GM12878 (cell line): ENCODE measurements around the gene ATP6V0A1. TPM values are rescaled to one million over a fixed set of nuclear protein-coding genes. Genes with fewer than 3 reads are reported as not detected.

Experiments
- MXI1 ChIP-seq: fragments of 150-350 bp; IDR thresholded peaks from 2 replicates; pipeline ENCODE4 v1.6.1; 2011; ENCODE audit warnings: low read depth, mild to moderate bottlenecking, inconsistent platforms, low read length, improper control_type of control experiment
- RBBP5 ChIP-seq: fragments of 200-600 bp; sonication (generic); conservative IDR thresholded peaks from 2 replicates; pipeline ENCODE4 v1.6.1; 2016
- SMC3 ChIP-seq: IDR thresholded peaks from 2 replicates; pipeline ENCODE4 v1.6.1; 2011; ENCODE audit warnings: low read length, improper control_type of control experiment, borderline replicate concordance
- SREBF1 ChIP-seq: IDR thresholded peaks from 2 replicates; pipeline ENCODE4 v1.6.1; 2012; ENCODE audit warnings: mild to moderate bottlenecking, low read length
- STAT3 ChIP-seq: IDR thresholded peaks from 2 replicates; pipeline ENCODE4 v1.6.1; 2011; ENCODE audit warnings: low read depth, low read length, improper control_type of control experiment
- TBL1XR1 ChIP-seq: IDR thresholded peaks from 2 replicates; pipeline ENCODE4 v1.6.1; 2012; ENCODE audit warnings: low read depth, low read length, improper control_type of control experiment
- ZNF24 ChIP-seq: fragments of 450-650 bp; IDR thresholded peaks from 2 replicates; pipeline ENCODE4 v1.6.1; 2017; ENCODE audit warnings: antibody characterized with exemption, mild to moderate bottlenecking
- ZNF622 ChIP-seq: fragments of 450-650 bp; IDR thresholded peaks from 2 replicates; pipeline ENCODE4 v1.6.1; 2017; ENCODE audit warnings: mild to moderate bottlenecking, inconsistent platforms
- polyA plus RNA-seq, 11 experiments: library from polyadenylated mRNA; depleted of rRNA in 4 of 11; unstranded in 6 of 11; stranded (reverse) in 5 of 11; fragments of >200 nt; fragmentation: Nextera tagmentation in 4 of 11; fragmentation: Illumina TruSeq in 1 of 11; extraction: Ambion mirVana in 4 of 11; extraction: Trizol in 1 of 11; gene quantifications; 1 replicate in 1 of 11; 2 replicates in 10 of 11; pipeline versions ENCODE4 v1.2.1 to v1.2.3, GENCODE V29; 2011 to 2016; ENCODE audit warnings: inconsistent platforms in 2 of 11, missing spikeins in 2 of 11, low read depth in 1 of 11
- total RNA-seq, 4 experiments: library from RNA; depleted of rRNA in 3 of 4; stranded (reverse); fragments of >200 nt in 3 of 4; fragmentation: Illumina TruSeq in 1 of 4; extraction: Trizol in 1 of 4; gene quantifications; 2 replicates each; pipeline versions ENCODE4 v1.2.1 to v1.2.3, GENCODE V29; 2013 to 2021
- TF ChIP-seq, protein P1 (sequence below), 3 experiments: IDR thresholded peaks in 2 of 3; conservative IDR thresholded peaks in 1 of 3; 2 replicates each; pipeline ENCODE4 v1.5.1; 2011; ENCODE audit warnings: low read depth in 3 of 3, low read length in 3 of 3, mild to moderate bottlenecking in 3 of 3, control low read depth in 2 of 3, moderate library complexity in 2 of 3, inconsistent platforms in 1 of 3, mixed read lengths in 1 of 3; ENCODE audit not compliant: control insufficient read depth in 2 of 3, insufficient read depth in 1 of 3; ENCODE audit errors: extremely low read depth in 1 of 3
- TF ChIP-seq, protein P2 (sequence below): IDR thresholded peaks from 2 replicates; pipeline ENCODE4 v1.6.1; 2012; ENCODE audit warnings: low read length, inconsistent platforms

The ATP6V0A1 gene
- total and polyA plus RNA-seq, 10 of the 15 experiments (the other 5 are each of a cell fraction or from before 2014, with no cell fraction given) = 3.0 to 76.6 (median 30.9) TPM

- TF ChIP-seq, protein P1, sequence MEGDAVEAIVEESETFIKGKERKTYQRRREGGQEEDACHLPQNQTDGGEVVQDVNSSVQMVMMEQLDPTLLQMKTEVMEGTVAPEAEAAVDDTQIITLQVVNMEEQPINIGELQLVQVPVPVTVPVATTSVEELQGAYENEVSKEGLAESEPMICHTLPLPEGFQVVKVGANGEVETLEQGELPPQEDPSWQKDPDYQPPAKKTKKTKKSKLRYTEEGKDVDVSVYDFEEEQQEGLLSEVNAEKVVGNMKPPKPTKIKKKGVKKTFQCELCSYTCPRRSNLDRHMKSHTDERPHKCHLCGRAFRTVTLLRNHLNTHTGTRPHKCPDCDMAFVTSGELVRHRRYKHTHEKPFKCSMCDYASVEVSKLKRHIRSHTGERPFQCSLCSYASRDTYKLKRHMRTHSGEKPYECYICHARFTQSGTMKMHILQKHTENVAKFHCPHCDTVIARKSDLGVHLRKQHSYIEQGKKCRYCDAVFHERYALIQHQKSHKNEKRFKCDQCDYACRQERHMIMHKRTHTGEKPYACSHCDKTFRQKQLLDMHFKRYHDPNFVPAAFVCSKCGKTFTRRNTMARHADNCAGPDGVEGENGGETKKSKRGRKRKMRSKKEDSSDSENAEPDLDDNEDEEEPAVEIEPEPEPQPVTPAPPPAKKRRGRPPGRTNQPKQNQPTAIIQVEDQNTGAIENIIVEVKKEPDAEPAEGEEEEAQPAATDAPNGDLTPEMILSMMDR (IDR thresholded peaks at IDR 0.05 in 2 of 3, conservative IDR thresholded peaks at IDR 0.05 in 1 of 3; ENCODE audit: control insufficient read depth in 2 of 3, extremely low read depth in 1 of 3, insufficient read depth in 1 of 3, low read depth in 3 of 3, low read length in 3 of 3) = no peak
- TF ChIP-seq ZNF24 (0 out of 2 replicates have a peak, but pooled peaks have one; percentile 34), MXI1 (no peak), SREBF1 (no peak), SMC3 (no peak), ZNF622 (no peak), RBBP5 (no peak), TBL1XR1 (0 out of 2 replicates have a peak, but pooled peaks have one; percentile 52), STAT3 (no peak)
- TF ChIP-seq, protein P2, sequence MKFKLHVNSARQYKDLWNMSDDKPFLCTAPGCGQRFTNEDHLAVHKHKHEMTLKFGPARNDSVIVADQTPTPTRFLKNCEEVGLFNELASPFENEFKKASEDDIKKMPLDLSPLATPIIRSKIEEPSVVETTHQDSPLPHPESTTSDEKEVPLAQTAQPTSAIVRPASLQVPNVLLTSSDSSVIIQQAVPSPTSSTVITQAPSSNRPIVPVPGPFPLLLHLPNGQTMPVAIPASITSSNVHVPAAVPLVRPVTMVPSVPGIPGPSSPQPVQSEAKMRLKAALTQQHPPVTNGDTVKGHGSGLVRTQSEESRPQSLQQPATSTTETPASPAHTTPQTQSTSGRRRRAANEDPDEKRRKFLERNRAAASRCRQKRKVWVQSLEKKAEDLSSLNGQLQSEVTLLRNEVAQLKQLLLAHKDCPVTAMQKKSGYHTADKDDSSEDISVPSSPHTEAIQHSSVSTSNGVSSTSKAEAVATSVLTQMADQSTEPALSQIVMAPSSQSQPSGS = peak; percentile 75
- TF ChIP-seq, all 136 proteins: peak for 31
These were observed 1.4 kb upstream of the ATP6V0A1 start (continued) for GRCh38 chr17:42457107-42457792.
